ENCODE measurements around the gene NR2C1. TPM values are rescaled to one million over a fixed set of nuclear protein-coding genes. Genes with fewer than 3 reads are reported as not detected.

NR2C1 gene
- total RNA-seq, 1 donor from 2014 or later = 187 TPM

- H3K4me3 ChIP-seq = no peak overlapping the region
- H3K27ac Mint-ChIP-seq = no peak overlapping the region
- H3K9ac ChIP-seq = no peak overlapping the region
- H3F3A ChIP-seq (ENCODE audit: low read depth) = no peaks in the 10 kb centered on the region
- peaks cover under 1% of the 10 kb centered on the region for H4K20me1 ChIP-seq (ENCODE audit: low read depth)
- H3K36me3 ChIP-seq = no peaks in the 10 kb centered on the region
- no peaks in the 10 kb centered on the region for H3K79me2 ChIP-seq (ENCODE audit: low read depth)
- no peaks in the 10 kb centered on the region for H3K9me3 ChIP-seq (ENCODE audit: low read depth)
- no peak overlapping the region for H3K27ac ChIP-seq
- peaks cover 12% of the 10 kb centered on the region for H3K36me3 Mint-ChIP-seq
- no peak for DNase-seq (ENCODE audit: low spot score)
- H2AFZ ChIP-seq (replicated peaks) = no peak overlapping the region
- no peaks in the 10 kb centered on the region for H3K27me3 ChIP-seq
- no peak overlapping the region for H3K4me3 Mint-ChIP-seq
- no peaks in the 10 kb centered on the region for H3K9me3 Mint-ChIP-seq
- H3K4me2 ChIP-seq = no peak overlapping the region
- no peaks in the 10 kb centered on the region for H3K4me1 ChIP-seq
- TF ChIP-seq CTCF (IDR thresholded peaks at IDR 0.05) (no peak), EZH2 (IDR thresholded peaks at IDR 0.05) (no peak), EZH2phosphoT487 (IDR thresholded peaks at IDR 0.05) (no peak)
- H3K4me1 Mint-ChIP-seq = peaks cover 8% of the 10 kb centered on the region
- no peaks in the 10 kb centered on the region for H3K27me3 Mint-ChIP-seq (ENCODE audit: insufficient read depth, low read depth)
These were observed 100.6 kb downstream of the NR2C1 start for GRCh38 chr12:94972795-94973194.

- Histone ChIP-seq H3K27me3 (no peaks in the 10 kb centered on the region), H3K9me3 (ENCODE audit: low read depth) (no peaks in the 10 kb centered on the region), H3K4me3 (no peak overlapping the region), H2AFZ (replicated peaks) (no peak overlapping the region), H3K79me2 (ENCODE audit: low read depth) (no peaks in the 10 kb centered on the region), H3F3A (ENCODE audit: low read depth) (no peaks in the 10 kb centered on the region), H3K4me2 (no peak overlapping the region), H4K20me1 (ENCODE audit: low read depth) (no peaks in the 10 kb centered on the region), H3K4me1 (no peaks in the 10 kb centered on the region), H3K9ac (no peak overlapping the region), H3K36me3 (no peaks in the 10 kb centered on the region), H3K27ac (no peak overlapping the region)
- no peak overlapping the region for H3K4me3 Mint-ChIP-seq
- H3K4me1 Mint-ChIP-seq = peaks cover 8% of the 10 kb centered on the region
- DNase-seq (ENCODE audit: low spot score) = no peak
- no peak for TF ChIP-seq EZH2phosphoT487 (IDR thresholded peaks at IDR 0.05)
- no peak for TF ChIP-seq EZH2 (IDR thresholded peaks at IDR 0.05)
- TF ChIP-seq CTCF (IDR thresholded peaks at IDR 0.05) = no peak
- no peaks in the 10 kb centered on the region for H3K9me3 Mint-ChIP-seq
- H3K27me3 Mint-ChIP-seq (ENCODE audit: insufficient read depth, low read depth) = no peaks in the 10 kb centered on the region
- no peak overlapping the region for H3K27ac Mint-ChIP-seq
- H3K36me3 Mint-ChIP-seq = peaks cover 12% of the 10 kb centered on the region
These were observed 101.5 kb downstream of the NR2C1 start for GRCh38 chr12:94971923-94972322.

DNA sequence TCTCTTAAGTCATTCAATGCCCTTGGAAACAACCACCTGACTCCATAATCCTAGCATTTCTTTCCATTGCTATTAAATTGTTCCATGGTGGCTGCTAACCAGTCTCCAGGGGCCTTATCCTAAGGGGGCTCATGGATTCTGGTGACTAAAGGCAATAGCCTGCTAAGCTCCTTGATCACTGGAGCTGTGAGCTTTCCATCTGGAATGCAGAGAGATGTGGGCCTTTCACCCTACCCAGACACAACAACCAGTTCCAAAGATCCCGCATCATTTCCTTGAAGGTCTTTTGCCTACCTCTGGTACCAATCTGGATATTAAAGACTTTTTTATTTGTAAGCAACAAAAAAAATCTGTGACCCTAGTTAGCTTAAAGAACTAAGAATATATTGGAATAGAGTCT is 102.9 kb downstream of the NR2C1 start:
- Histone ChIP-seq H3K4me1 (no peaks in the 10 kb centered on the region), H2AFZ (replicated peaks) (no peak overlapping the region), H3K4me3 (no peak overlapping the region), H3K9ac (no peak overlapping the region), H3K79me2 (ENCODE audit: low read depth) (no peaks in the 10 kb centered on the region), H3K27me3 (no peaks in the 10 kb centered on the region), H3K9me3 (ENCODE audit: low read depth) (no peaks in the 10 kb centered on the region), H3K36me3 (no peaks in the 10 kb centered on the region), H3F3A (ENCODE audit: low read depth) (no peaks in the 10 kb centered on the region), H4K20me1 (ENCODE audit: low read depth) (no peaks in the 10 kb centered on the region), H3K27ac (no peak overlapping the region), H3K4me2 (no peak overlapping the region)
- no peak for DNase-seq (ENCODE audit: low spot score)
- H3K4me1 Mint-ChIP-seq = peaks cover 8% of the 10 kb centered on the region
- H3K4me3 Mint-ChIP-seq = no peak overlapping the region
- TF ChIP-seq EZH2 (IDR thresholded peaks at IDR 0.05) (no peak), EZH2phosphoT487 (IDR thresholded peaks at IDR 0.05) (no peak)
- no peak overlapping the region for H3K27ac Mint-ChIP-seq
- H3K27me3 Mint-ChIP-seq (ENCODE audit: insufficient read depth, low read depth) = peaks cover under 1% of the 10 kb centered on the region
- peaks cover 12% of the 10 kb centered on the region for H3K36me3 Mint-ChIP-seq
- no peaks in the 10 kb centered on the region for H3K9me3 Mint-ChIP-seq

Other genes with a start within 250 kb of the NR2C1 start
- 170 and 178 TPM in 2 replicates for gene NDUFA12, start 69.9 kb downstream of the NR2C1 start, total RNA-seq (ENCODE audit: low replicate concordance)
- 25.4 and 32.0 TPM in 2 replicates for gene FGD6, start 143.8 kb upstream of the NR2C1 start, total RNA-seq (ENCODE audit: low replicate concordance)
- gene VEZT, start 144.2 kb upstream of the NR2C1 start, total RNA-seq (ENCODE audit: low replicate concordance) = 89.8 and 126 TPM in 2 replicates

Measured in neural progenitor cell (in vitro differentiated cells).